ENCODE measurements around the gene OTOGL. TPM values are rescaled to one million over a fixed set of nuclear protein-coding genes. Genes with fewer than 3 reads are reported as not detected.
A peak's percentile ranks its signal among the peaks of the same experiment; 100 is the strongest.

Gene OTOGL
- polyA plus RNA-seq, 2 of the 4 experiments (the other 2 are of a cell fraction): 0.04 TPM; not detected in 1

DNA sequence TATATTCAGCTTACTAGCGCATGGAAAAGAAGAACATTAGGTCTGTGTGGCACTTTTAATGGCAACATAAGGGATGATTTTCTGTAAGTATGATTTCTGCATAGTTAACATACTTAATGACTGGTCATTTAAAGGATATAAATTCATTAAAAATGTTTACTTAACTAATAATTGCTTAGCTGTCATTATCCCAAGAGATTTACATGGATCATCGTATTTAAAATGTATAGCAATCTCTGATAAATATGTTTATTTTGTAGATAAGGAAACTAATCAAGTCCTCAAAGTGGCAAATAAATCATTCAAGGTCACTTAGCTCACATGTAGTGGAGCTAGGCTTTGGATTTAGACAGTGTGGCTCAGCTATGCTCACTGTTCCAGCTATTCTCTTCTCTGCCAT is 158.6 kb downstream of the OTOGL start:
- no peak for TF ChIP-seq ESRRA (IDR thresholded peaks at IDR 0.05; ENCODE audit: borderline replicate concordance, low read length)
- TF ChIP-seq KDM1A (IDR thresholded peaks at IDR 0.05; ENCODE audit: low read depth): no peak
- peak; percentile 23 for TF ChIP-seq MAFK (IDR thresholded peaks at IDR 0.05; ENCODE audit: partially characterized antibody)
- no peak for TF ChIP-seq POLR2A (IDR thresholded peaks at IDR 0.05; ENCODE audit: low read length)
- Histone ChIP-seq H3K4me2 (no peak overlapping the region), H3K9me3 (no peaks in the 10 kb centered on the region), H3K4me3 (no peak overlapping the region), H3K27ac (no peak overlapping the region), H3K4me1 (no peaks in the 10 kb centered on the region)
- no peak for DNase-seq (ENCODE audit: low read depth in 1 of 2, low spot score in 1 of 2)
- no peak for ATAC-seq
- 72% methylated on average over 2 of the region's 2 CpGs for WGBS (ENCODE audit: missing lambda C conversion rate)
- POLR2A ChIA-PET: no interaction called here
- FAIRE-seq: no peak
- CTCF ChIA-PET: no interaction called here

DNA sequence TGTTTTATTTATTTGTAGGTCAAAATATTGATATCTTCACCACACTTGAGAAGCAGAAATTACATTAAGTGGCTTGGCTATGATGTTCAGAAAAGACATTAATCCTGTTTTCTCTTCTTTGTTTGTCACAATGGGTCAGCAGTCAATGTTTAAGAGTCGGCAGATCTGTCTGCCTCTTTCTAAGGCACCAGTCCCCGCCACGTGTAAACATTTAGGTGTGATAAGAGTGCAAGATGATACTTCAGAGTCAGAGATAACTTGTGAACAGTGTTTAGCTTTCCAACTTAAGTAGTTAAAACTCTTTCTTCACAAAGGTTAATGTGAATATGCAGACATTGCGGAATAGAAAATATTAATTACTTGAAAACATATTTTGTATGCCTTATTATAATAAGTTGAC is 160.9 kb downstream of the OTOGL start:
- ChIA-PET CTCF (interaction anchor here (2.0 kb wide), 1 partner anchor 10 kb away, joined by 12 read pairs; no protein-coding TSS in a partner anchor), POLR2A (no interaction called here)
- Histone ChIP-seq H3K4me2 (no peak overlapping the region), H3K4me3 (no peak overlapping the region), H3K9me3 (no peaks in the 10 kb centered on the region), H3K4me1 (no peaks in the 10 kb centered on the region), H3K27ac (no peak overlapping the region)
- TF ChIP-seq NPAS2 (CRISPR knock-in tag; IDR thresholded peaks at IDR 0.05; ENCODE audit: borderline replicate concordance): no peak
- TF ChIP-seq RFX5 (IDR thresholded peaks at IDR 0.05): no peak
- TF ChIP-seq, protein P1, sequence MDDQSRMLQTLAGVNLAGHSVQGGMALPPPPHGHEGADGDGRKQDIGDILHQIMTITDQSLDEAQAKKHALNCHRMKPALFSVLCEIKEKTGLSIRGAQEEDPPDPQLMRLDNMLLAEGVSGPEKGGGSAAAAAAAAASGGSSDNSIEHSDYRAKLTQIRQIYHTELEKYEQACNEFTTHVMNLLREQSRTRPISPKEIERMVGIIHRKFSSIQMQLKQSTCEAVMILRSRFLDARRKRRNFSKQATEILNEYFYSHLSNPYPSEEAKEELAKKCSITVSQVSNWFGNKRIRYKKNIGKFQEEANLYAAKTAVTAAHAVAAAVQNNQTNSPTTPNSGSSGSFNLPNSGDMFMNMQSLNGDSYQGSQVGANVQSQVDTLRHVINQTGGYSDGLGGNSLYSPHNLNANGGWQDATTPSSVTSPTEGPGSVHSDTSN (IDR thresholded peaks at IDR 0.05): no peak
- no peak for TF ChIP-seq POLR2A (IDR thresholded peaks at IDR 0.05; ENCODE audit: low read length)
- TF ChIP-seq, protein P2, sequence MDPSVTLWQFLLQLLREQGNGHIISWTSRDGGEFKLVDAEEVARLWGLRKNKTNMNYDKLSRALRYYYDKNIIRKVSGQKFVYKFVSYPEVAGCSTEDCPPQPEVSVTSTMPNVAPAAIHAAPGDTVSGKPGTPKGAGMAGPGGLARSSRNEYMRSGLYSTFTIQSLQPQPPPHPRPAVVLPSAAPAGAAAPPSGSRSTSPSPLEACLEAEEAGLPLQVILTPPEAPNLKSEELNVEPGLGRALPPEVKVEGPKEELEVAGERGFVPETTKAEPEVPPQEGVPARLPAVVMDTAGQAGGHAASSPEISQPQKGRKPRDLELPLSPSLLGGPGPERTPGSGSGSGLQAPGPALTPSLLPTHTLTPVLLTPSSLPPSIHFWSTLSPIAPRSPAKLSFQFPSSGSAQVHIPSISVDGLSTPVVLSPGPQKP (IDR thresholded peaks at IDR 0.05; ENCODE audit: low read depth, low read length): no peak
- TF ChIP-seq GATA3 (IDR thresholded peaks at IDR 0.05; ENCODE audit: borderline replicate concordance): no peak
- no peak for TF ChIP-seq FOSB (CRISPR knock-in tag; IDR thresholded peaks at IDR 0.05)
- no peak for TF ChIP-seq FOXS1 (CRISPR knock-in tag; IDR thresholded peaks at IDR 0.05)
- no peak for TF ChIP-seq HOXB13 (CRISPR knock-in tag; IDR thresholded peaks at IDR 0.05; ENCODE audit: low read depth)
- no peak for TF ChIP-seq CBX2 (IDR thresholded peaks at IDR 0.05; ENCODE audit: borderline replicate concordance, low read depth)
- no peak for TF ChIP-seq PHF8 (IDR thresholded peaks at IDR 0.05; ENCODE audit: borderline replicate concordance, low read depth)
- no peak for TF ChIP-seq CEBPB (IDR thresholded peaks at IDR 0.05)
- TF ChIP-seq RNF2 (IDR thresholded peaks at IDR 0.05; ENCODE audit: borderline replicate concordance, low read depth): no peak
- TF ChIP-seq, protein P3, sequence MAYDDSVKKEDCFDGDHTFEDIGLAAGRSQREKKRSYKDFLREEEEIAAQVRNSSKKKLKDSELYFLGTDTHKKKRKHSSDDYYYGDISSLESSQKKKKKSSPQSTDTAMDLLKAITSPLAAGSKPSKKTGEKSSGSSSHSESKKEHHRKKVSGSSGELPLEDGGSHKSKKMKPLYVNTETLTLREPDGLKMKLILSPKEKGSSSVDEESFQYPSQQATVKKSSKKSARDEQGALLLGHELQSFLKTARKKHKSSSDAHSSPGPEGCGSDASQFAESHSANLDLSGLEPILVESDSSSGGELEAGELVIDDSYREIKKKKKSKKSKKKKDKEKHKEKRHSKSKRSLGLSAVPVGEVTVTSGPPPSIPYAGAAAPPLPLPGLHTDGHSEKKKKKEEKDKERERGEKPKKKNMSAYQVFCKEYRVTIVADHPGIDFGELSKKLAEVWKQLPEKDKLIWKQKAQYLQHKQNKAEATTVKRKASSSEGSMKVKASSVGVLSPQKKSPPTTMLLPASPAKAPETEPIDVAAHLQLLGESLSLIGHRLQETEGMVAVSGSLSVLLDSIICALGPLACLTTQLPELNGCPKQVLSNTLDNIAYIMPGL (CRISPR knock-in tag; IDR thresholded peaks at IDR 0.05; ENCODE audit: borderline replicate concordance): no peak
- no peak for TF ChIP-seq HOXB5 (CRISPR knock-in tag; IDR thresholded peaks at IDR 0.05)
- TF ChIP-seq, protein P4, sequence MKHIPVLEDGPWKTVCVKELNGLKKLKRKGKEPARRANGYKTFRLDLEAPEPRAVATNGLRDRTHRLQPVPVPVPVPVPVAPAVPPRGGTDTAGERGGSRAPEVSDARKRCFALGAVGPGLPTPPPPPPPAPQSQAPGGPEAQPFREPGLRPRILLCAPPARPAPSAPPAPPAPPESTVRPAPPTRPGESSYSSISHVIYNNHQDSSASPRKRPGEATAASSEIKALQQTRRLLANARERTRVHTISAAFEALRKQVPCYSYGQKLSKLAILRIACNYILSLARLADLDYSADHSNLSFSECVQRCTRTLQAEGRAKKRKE (CRISPR knock-in tag; IDR thresholded peaks at IDR 0.05; ENCODE audit: low read depth): no peak
- no peak for TF ChIP-seq BHLHE40 (IDR thresholded peaks at IDR 0.05; ENCODE audit: low read depth, low read length)
- TF ChIP-seq, protein P5, sequence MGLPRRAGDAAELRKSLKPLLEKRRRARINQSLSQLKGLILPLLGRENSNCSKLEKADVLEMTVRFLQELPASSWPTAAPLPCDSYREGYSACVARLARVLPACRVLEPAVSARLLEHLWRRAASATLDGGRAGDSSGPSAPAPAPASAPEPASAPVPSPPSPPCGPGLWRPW (IDR thresholded peaks at IDR 0.05): no peak
- DNase-seq (ENCODE audit: low read depth in 1 of 2, low spot score in 1 of 2) (no peak), ATAC-seq (no peak), FAIRE-seq (no peak)
- 52% methylated on average over 4 of the region's 4 CpGs for WGBS (ENCODE audit: missing lambda C conversion rate)
